T-helper 1 cell treated with Interleukin-12 subunit alpha and Interleukin-12 subunit beta and Interleukin-4 antibody, amounts not matched to agents 30 ng/mL and 1 ng/mL, for 36 hours (primary cell): Measurements from ENCODE around the gene FAM168B. TPM values are rescaled to one million over a fixed set of nuclear protein-coding genes. Genes with fewer than 3 reads are reported as not detected.

ENCODE experiments used
- intact Hi-C: fragments of 100-400 bp; cut with micrococcal nuclease; formaldehyde crosslinking; loops from one replicate; pipeline ENCODE4 v1.15.1; 2024
- total RNA-seq: library from RNA; stranded (reverse); gene quantifications from 2 replicates; pipeline ENCODE4 v1.2.3, GENCODE V29; 2022

Gene FAM168B
- total RNA-seq, 1 donor from 2014 or later = 59.9 TPM

DNA sequence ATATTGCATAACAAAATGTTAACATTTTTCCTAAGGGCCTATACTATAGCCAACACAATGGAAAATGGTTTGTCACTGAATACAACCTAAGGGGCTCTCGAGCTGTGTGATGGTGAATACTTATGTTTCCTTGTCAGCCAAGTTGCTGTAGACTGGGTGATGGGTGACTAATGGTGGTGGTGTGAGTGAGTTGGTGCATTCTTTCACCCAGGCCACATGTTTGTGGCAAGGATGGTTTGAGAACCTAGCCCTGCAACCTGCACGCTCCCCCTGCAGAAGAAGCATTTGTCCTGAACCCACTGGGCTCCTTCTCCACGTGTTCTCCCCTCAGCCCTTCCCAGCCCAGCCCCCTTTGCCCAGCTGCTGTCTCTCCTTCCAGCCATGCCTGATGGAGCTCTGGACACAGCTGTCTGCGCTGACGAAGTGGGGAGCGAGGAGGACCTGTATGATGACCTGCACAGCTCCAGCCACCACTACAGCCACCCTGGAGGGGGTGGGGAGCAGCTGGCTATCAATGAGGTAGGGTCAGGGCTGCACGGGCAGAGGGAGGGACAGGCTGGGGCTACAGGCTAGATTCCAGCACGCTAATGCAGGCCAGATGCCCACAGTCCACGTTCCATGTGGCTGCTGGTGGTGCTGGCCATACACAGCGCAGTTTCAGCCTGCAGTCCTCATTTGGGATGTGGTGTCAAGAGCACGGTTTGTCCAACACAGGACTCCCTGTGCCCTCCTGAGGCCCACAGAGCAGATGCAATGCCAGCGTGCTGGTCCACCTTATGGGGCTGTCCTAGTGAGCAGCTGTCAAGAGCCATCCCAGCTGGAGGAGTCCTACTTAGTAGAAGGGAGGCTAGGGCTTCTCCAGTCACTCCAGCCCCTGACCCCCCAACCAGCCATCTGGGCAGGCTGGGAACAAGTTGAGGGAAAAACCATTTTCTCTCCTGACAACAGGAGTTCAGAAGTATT lies 65.4 kb downstream of the FAM168B start:
- intact Hi-C loops = no loop called here

DNA sequence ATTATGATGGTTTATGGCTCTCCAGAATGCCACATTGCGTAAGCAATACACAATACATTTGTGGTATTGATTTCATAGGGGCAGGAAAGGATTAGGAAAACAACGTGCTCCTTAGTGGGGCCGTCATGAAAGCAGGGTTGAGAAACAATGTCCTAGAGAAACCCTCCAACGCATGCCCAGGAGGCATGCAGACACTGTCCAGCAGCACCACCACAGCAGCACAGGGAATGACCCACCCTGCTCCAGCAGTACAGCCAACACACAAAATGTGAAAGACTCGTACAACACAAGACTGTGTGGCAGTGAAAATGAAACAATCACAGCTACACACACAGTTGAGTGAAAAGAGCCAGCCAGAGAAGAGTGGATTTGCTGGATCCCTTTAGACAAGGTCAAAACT lies 66.3 kb downstream of the FAM168B start:
- intact Hi-C loops = no loop called here

DNA sequence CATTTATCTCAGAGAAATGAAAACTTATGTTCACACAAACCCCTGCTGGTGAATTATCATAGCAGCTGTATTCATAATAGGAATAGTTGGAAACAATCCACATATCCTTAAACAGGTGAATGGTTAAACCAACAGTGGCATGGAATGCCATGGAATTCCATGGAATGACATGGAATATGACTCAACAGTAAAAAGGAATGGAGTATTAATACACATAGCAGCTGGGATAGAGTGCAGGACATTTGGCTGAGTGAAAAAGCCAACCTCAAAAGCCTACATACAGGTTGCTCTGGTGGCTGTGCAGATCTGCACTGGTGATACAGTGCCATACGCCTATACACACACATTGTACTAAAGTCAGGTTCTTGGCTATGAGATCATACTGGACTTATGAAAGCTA lies 69.5 kb downstream of the FAM168B start:
- intact Hi-C loops = no loop called here

DNA sequence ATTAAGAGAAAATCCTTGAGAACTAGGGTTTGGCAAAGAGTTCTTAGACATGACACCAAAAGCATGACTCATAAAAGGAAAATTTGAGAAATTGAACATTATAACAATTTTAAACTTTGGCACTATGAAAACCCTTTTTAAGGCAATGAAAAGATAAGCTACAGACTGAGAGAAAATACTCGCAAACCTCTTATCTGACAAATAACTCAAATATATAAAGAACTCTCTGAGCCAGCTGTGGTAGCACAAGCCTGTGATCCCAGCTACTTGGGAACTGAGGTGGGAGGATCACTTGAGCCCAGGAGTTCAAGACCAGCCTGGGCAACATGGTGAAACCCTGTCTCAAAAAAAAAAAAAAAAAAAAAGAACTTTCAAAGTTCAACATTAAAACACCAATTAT lies 70.5 kb downstream of the FAM168B start:
- intact Hi-C loops = no loop called here

DNA sequence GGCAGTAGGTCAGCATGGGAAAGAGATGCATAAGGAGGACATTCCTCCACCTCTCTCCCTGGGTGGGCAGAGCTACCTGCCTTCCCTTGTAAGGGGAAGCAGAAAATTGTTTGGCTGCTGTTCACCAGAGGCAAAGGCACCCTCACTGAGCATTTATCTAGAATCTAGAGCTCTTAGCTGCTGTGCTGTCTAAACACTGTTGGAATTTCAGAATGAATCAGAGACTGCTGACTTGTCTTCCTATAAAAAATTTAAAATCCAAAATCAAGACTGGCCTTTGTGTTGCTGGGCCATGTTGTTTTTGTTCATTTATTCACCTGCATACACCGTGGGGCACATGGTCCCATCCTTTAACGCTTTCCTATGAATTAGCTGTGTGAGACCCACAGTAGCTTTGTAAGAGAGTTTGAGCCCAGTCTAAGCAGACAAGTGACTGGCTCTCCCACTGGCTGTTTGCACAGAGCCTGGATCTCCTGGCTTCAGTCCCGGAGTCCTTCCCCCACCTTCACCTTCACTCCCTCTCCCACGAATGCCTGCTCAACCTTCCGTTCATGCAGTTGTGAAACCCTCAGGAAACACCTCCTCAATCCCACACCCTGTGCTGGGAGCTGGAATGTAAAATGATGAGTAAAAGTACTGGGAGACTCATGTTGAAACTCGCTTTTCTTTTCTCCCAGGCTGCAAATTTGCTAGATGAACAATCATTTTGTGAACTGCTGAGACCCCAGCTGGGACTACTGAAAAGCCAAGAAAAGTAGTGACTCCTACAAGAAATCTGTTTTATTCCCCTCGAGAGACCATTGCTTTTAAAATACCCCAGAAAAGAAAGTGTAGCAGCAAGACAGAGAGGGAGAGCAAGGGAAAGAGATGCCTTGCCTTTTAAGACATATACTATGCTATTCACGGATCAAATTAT lies 76.2 kb downstream of the FAM168B start:
- intact Hi-C loops = no loop called here

DNA sequence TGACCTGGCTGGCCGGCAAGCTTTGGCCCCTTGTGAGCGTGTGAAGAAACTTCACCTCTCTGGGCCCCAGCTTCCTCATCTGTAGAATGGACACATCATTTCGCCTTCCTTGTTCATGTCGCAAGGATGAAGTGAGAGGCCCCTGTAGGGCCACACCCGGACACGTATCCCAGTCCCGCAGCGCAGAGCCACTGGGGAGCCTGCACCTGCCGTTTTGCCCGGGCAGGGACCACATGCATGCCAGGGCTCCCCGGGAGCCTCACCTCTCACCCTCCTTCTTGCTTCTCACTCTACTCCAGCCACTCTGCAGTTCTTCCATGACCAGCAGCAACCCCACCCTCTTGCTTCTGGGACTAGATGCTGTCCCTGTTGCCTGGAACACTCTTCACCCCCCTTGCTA lies 77.5 kb downstream of the FAM168B start:
- intact Hi-C loops = no loop called here

DNA sequence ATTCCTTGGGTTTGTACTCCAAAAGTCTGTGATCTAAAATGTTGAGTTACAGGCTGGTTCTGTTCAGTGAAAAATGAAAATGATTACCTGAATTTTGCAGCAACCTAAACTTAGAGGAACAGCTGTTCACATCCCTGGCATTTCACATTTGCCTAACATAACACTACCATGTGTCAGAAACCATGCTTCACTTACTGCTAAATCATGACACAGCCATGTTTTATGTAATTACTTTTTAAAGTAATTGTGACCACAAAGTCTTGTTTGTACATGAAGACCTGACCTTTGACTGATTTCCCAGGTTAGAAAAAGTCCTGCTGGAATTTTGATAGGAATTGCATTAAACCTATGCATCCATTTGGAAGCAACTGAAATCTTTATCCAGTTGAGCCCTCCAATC lies 79.1 kb downstream of the FAM168B start:
- intact Hi-C loops = no loop called here

DNA sequence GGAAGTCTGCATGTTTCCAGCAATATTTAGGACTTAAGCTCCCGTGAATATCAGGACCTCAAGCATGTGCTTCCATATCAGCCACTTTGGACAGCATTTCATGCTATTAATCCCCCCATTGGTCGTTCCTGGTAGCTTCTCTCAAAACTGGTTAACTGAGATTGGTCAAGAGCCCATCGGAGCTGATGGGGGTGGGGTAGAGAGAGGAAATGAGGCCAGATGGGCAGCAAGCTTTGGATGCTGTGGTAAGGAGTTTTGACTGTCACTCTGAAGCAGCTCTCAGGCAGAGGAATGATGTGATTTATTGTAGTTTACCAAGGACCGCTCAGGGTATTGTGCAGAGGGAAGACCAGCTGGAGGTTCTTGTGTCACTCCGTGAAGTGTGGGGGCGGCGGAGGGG lies 81.8 kb downstream of the FAM168B start:
- intact Hi-C loops = no loop called here

DNA sequence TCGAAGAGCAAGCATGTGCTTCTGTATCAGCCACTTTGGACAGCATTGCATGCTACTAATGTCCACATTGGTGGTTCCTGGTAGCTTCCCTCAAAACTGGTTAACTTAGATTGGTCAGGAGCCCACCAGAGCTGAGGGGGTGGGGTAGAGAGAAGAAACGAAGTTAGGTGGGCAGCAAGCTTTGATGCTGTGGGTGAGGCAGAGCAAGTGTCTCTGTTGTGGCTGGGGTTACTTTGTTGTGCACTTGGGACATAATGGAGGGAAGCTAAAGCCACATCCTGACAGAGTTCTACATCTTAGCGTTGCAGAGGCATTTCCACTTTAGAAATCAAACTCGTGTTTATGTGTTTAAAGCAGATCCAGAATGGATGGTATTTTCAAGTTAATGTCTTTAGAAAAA lies 82.7 kb downstream of the FAM168B start:
- intact Hi-C loops = no loop called here

DNA sequence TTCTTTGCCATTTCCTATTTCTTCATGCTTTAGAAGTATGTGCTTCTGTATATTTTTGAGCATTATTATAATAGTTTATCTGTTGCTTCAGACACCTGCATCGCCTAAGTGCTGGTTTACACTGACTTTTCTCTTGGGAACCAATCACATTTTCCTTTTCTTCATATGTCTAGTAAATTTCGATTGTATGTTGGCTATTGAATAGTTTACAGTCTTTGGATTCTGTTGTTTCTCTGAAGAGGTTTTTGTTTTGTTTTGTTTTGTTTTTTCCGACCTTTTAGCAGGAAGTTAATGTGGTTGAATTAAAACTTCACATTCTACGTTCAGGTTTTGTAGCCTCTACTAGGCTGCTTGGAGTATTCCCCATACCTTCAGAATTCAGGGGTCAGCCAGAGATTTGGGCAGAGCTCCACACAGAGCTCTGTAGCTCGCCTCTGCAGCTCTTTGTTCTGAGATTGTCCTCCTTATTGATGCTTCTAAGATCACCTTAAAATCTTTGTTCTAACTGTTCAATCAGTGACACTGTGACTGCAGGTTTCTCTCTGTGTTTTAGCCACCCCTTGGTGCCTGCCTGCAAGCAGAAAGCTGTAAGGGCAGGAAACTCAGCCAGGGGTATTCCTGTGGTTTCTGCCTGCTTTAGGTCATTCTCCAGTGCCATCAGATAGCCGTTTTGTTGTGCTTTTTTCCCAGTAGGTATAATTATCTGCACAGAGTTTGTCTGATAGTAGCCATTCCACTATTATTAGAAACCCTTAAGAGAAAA lies 83.4 kb downstream of the FAM168B start:
- intact Hi-C loops = no loop called here

DNA sequence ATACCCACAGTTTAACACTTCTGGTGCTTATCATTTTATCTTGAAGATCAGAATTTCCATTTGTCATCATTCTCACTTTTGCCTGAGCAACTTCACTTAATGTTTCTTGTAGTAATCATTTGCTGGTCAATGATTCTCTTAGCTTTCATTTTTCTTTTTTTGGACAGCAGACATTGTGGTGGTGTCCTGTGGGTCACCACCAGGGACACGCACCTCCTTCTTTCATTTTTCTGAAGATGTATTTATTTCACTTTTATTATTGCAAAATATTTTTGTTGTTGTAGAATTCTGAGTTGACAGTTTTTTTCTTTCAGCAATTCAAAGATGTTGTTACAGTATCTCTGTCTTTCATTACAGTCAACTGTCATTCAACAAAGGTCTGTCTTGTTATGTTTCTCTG lies 84.3 kb downstream of the FAM168B start:
- intact Hi-C loops = no loop called here

DNA sequence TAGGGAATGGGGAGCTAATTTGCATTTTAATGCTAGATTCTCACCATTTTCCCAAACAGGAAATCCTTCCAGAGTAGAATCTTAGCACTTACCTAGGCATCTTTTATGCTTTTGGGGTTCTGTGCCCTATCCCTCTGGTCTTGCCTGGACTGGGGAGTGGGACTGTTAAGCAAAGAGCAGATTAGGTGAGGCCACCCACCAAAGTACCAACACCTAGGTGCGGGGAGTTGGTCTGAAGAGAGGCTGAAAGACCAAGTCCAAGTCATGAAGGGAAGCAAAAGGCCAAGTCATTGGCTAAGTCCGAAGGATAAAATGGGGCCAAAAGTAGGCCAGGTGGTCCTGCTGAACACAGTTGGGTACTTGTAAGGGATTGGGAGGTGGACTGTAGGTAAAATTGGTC lies 86.7 kb downstream of the FAM168B start:
- intact Hi-C loops = no loop called here

DNA sequence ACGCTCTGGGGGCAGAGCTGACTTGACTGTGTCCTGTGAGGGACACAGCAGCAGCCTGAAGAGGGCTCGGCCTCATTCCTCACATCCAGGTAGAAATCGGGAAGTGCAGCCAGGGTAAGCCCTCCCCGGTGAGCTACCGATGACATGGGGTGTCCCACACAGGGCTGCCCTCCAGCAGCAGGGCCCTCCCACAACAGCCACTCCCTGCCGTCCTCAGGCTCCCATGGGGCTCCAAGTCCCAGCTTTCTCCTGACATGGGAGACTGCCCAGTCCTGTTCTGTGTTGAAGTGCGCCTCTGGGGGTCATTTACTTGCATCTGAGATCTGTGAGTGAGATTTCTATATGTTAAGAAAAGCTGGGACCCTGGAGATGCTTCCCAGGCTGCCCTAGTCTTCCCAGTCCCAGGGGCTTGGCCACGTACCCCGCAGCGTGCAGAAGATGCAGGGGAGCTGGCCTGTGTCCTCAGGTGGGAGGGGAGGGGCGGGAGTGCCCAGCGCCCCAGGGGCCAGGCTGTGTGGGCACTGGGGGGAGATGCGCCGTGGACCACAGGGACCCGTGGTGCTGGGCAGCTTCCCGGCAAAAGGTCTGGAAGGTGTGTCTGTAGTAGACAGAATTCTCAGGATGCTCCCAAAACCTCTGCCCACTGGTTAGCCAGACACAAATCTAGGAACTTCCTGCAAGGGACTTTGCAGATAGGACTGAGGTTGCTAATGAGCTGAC lies 87.9 kb downstream of the FAM168B start:
- intact Hi-C loops = no loop called here

DNA sequence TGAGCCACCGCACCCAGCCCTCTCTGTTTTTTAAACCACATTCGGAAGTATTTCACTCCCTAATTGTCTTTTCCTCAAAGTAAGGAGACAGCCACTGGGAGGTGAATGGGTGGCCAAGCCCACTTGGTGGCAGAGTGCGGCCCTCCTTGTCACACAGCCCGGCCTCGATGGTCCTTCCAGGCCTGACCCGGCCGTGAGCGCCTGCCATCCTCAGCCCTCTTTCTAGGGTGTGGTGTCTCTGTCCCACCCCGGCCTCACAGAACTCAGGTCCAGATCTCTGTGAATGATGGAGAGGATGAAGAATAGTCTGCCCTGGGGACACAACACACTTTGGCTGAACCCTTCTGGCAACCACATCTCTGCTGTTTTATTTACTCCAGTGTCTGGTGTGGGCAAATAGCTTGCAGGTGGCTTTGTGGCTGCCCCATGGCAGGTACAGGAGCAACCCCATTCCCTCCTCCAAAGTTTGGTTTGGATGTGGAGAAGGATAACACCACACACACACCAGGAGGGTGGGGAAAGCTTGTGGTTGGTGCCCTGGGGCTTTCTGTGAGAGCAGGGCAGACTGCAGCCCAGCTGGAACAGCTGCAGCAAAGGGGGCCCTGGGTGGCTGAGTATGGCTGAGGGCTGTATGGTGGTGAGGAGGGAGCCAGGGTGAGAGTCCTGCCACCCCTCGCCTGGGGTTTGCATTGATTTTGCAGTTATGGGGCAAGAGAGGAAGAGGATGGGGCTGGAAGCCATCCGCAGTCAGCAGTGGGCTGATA lies 88.6 kb downstream of the FAM168B start:
- intact Hi-C loops = no loop called here

DNA sequence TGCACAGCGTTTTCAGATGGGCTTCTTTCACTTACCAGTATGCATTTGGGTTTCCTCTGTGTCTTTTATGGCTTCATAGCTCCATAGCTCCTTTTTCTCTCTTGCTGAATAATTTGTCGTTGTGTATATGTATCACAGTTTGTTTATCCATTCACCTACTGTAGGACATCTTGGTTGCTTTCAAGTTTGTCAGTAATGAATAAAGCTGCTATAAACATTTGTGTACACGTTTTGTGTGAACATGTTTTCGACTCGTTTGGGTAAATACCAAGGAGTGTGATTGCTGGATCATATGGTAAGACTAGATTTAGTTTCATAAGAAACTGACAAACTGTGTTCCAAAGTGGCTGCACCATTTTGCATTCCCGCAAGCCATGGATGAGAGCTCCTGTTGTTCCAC lies 94.7 kb downstream of the FAM168B start:
- intact Hi-C loops = no loop called here

Other genes starting within 250 kb of the FAM168B start
- gene PLEKHB2, start 11.9 kb upstream of the FAM168B start, total RNA-seq = 73.4 and 75.7 TPM in 2 replicates
- gene POTEE, start 116.1 kb upstream of the FAM168B start, total RNA-seq = 1.6 and 2.0 TPM in 2 replicates